ENCODE measurements around the gene IL6. TPM values are rescaled to one million over a fixed set of nuclear protein-coding genes. Genes with fewer than 3 reads are reported as not detected.
"Not testable (repeated sequence)": the region's sequence is repeated elsewhere in the genome, so short reads cannot be mapped to it uniquely, and the experiment has no call there.

IL6 gene
- total and polyA plus RNA-seq, 4 donors, result 6.9 to 112 (median 11.0) TPM

- DNase-seq (no peak), ATAC-seq (ENCODE audit: low FRiP score) (no peak)
- no peaks in the 10 kb centered on the region for H3K9me3 ChIP-seq (ENCODE audit: control insufficient read depth, low read length)
- intact Hi-C loops (cut with DNase I), result no loop called here
- no peak overlapping the region for H3K4me3 ChIP-seq (ENCODE audit: low read length in 2 of 2)
- no peaks in the 10 kb centered on the region for H3K27me3 ChIP-seq (ENCODE audit: control insufficient read depth in 1 of 2, insufficient read depth in 2 of 2, low read length in 1 of 2)
- H3K27ac ChIP-seq (ENCODE audit: low read depth in 1 of 2, low read length in 2 of 2), result no peak overlapping the region
- no peaks in the 10 kb centered on the region for H3K4me1 ChIP-seq (ENCODE audit: control insufficient read depth in 1 of 2, insufficient read depth in 2 of 2, low read length in 2 of 2)
- 82 to 86% methylated on average over 4 of the region's 4 CpGs for WGBS, 2 donors
- no peaks in the 10 kb centered on the region for H3K36me3 ChIP-seq (ENCODE audit: control insufficient read depth in 1 of 2, insufficient read depth in 2 of 2, low read length in 1 of 2)
Observed at GRCh38 chr7:22776964-22777363, 50.0 kb downstream of the IL6 start.

GRCh38 chr7:22779730-22780323 is 52.8 kb downstream of the IL6 start:
- H3K27ac ChIP-seq (ENCODE audit: low read depth in 1 of 2, low read length in 2 of 2); ATAC-seq (ENCODE audit: low FRiP score); H3K4me3 ChIP-seq (ENCODE audit: low read length in 2 of 2); DNase-seq; H3K4me1 ChIP-seq (ENCODE audit: control insufficient read depth in 1 of 2, insufficient read depth in 2 of 2, low read length in 2 of 2); H3K36me3 ChIP-seq (ENCODE audit: control insufficient read depth in 1 of 2, insufficient read depth in 2 of 2, low read length in 1 of 2); H3K9me3 ChIP-seq (ENCODE audit: control insufficient read depth, low read length); intact Hi-C loops (cut with DNase I); H3K27me3 ChIP-seq (ENCODE audit: control insufficient read depth in 1 of 2, insufficient read depth in 2 of 2, low read length in 1 of 2): not testable (repeated sequence)
- 77 to 83% methylated on average over 4 of the region's 4 CpGs for WGBS, 2 donors

DNA sequence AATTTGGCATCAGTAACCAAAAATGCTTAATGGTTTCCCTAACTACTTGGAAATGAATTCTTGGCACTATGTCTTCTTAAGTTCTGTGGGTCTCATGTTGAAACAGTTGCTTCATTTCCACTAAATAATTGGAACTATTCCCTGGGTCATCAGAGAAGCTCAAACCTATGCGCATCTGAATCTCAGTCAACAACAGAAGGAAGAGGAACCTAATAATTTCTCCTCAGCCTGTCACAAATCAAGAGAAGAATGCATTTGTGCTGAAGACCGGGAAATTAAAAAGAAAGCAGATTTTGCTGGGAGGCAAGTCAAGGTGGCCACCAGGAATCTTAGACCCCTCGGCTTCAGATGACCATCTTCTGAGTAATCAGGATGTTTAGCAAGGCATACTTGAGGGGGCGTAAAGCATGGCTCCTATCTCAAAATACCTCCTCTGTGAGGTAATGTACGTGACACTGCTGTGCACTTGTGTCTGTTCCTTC is 54.3 kb downstream of the IL6 start:
- Histone ChIP-seq H3K27ac (ENCODE audit: low read depth in 1 of 2, low read length in 2 of 2) (no peak overlapping the region), H3K36me3 (ENCODE audit: control insufficient read depth in 1 of 2, insufficient read depth in 2 of 2, low read length in 1 of 2) (no peaks in the 10 kb centered on the region), H3K9me3 (ENCODE audit: control insufficient read depth, low read length) (no peaks in the 10 kb centered on the region), H3K4me3 (ENCODE audit: low read length in 2 of 2) (no peak overlapping the region), H3K27me3 (ENCODE audit: control insufficient read depth in 1 of 2, insufficient read depth in 2 of 2, low read length in 1 of 2) (no peaks in the 10 kb centered on the region), H3K4me1 (ENCODE audit: control insufficient read depth in 1 of 2, insufficient read depth in 2 of 2, low read length in 2 of 2) (no peaks in the 10 kb centered on the region)
- DNase-seq, result no peak
- ATAC-seq (ENCODE audit: low FRiP score), result peak; percentile 51
- WGBS, 2 donors, result 66 to 68% methylated on average over 5 of the region's 5 CpGs
- intact Hi-C loops (cut with DNase I), result no loop called here

Other genes with a start within 250 kb of the IL6 start
- 1 to 10 TPM; 2.8 to 5.1 TPM for gene STEAP1B, start 227.0 kb upstream of the IL6 start, total RNA-seq
- under 1 TPM in 1 of 2 donors, not detected in 1; 0.36 TPM for gene STEAP1B, start 227.0 kb upstream of the IL6 start, polyA plus RNA-seq
- gene TOMM7, start 95.6 kb downstream of the IL6 start, total RNA-seq, result 100 to 1,000 TPM; 250 to 305 TPM
- 1,000 to 10,000 TPM in 1 of 2 donors, 100 to 1,000 TPM in 1; 595 to 1,149 TPM for gene TOMM7, start 95.6 kb downstream of the IL6 start, polyA plus RNA-seq